Neutrophil (primary cell): ENCODE measurements around the gene CORO2A.

ENCODE experiments used
- H3K27ac ChIP-seq: fragments of 200-600 bp; sonication (generic); 2 replicates; pipeline ENCODE4 v1.5.1; 2016; ENCODE audit warnings: mild to moderate bottlenecking, moderate library complexity
- H3K27me3 ChIP-seq: fragments of 200-600 bp; sonication (generic); 2 replicates; pipeline ENCODE4 v1.6.0; 2016; ENCODE audit warnings: mild to moderate bottlenecking
- H3K36me3 ChIP-seq: fragments of 200-600 bp; sonication (generic); 2 replicates; pipeline ENCODE4 v1.5.1; 2017
- H3K4me1 ChIP-seq, 2 experiments: fragments of 200-600 bp in 1 of 2; sonication (generic) in 1 of 2; 1 replicate in 1 of 2; 2 replicates in 1 of 2; pipeline versions ENCODE4 v1.5.1 to v1.6.1; 2013 to 2016; ENCODE audit warnings: low read depth in 1 of 2, low read length in 1 of 2, mild to moderate bottlenecking in 1 of 2, moderate library complexity in 1 of 2; ENCODE audit not compliant: control insufficient read depth in 1 of 2, insufficient read depth in 1 of 2
- H3K4me3 ChIP-seq, 2 experiments: fragments of 200-600 bp in 1 of 2; sonication (generic) in 1 of 2; 1 replicate in 1 of 2; 2 replicates in 1 of 2; pipeline ENCODE4 v1.5.1; 2013 to 2016; ENCODE audit warnings: low read depth in 1 of 2, low read length in 1 of 2, mild to moderate bottlenecking in 1 of 2, moderate library complexity in 1 of 2
- H3K9me3 ChIP-seq: fragments of 200-600 bp; sonication (generic); 2 replicates; pipeline ENCODE4 v1.5.1; 2016
- CTCF ChIP-seq: fragments of 200-600 bp; sonication (generic); IDR thresholded peaks from 2 replicates; pipeline ENCODE4 v1.5.1; 2016; ENCODE audit warnings: antibody characterized with exemption

CORO2A gene

DNA sequence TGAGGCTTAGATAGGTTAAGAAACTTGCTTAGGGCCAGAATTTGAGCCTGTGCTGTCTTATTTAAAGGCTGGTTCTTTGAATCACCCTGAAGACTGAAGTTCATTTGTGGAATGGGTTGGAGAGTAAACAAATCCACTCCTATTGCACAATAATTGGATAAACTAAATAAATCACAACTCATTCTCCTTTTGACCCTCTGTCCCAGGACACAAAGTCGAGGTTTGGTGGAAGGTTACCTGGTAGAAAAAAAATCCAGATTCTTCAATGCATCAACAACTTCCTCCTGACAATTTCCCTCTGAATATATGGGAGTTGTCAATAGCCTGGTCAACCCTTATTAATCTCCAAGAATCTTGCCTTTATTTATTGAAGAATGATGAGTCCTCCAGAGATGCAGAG lies 34.1 kb upstream of the CORO2A start:
- Histone ChIP-seq H3K27ac (no peak overlapping the region), H3K36me3 (peaks cover 68% of the 10 kb centered on the region)

GRCh38 chr9:98225015-98225442 lies 32.6 kb upstream of the CORO2A start:
- Histone ChIP-seq H3K27me3 (no peaks in the 10 kb centered on the region), H3K27ac (no peak overlapping the region), H3K4me1 (peaks cover 27 to 32% of the 10 kb centered on the region in 2 experiments), H3K4me3 (no peak overlapping the region), H3K36me3 (peaks cover 78% of the 10 kb centered on the region), H3K9me3 (no peaks in the 10 kb centered on the region)
- no peak for TF ChIP-seq CTCF

More for the DNA sequence above, 34.1 kb upstream of the CORO2A start:
- no peaks in the 10 kb centered on the region for H3K9me3 ChIP-seq
- H3K4me1 ChIP-seq: peaks cover 42 to 47% of the 10 kb centered on the region in 2 experiments
- H3K4me3 ChIP-seq: no peak overlapping the region
- H3K27me3 ChIP-seq: no peaks in the 10 kb centered on the region
- no peak for TF ChIP-seq CTCF

GRCh38 chr9:98222885-98223691 lies 30.7 kb upstream of the CORO2A start:
- no peaks in the 10 kb centered on the region for H3K27me3 ChIP-seq
- H3K9me3 ChIP-seq: no peaks in the 10 kb centered on the region
- H3K4me1 ChIP-seq: peaks cover 9 to 13% of the 10 kb centered on the region in 2 experiments
- TF ChIP-seq CTCF: no peak
- peaks cover 88% of the 10 kb centered on the region for H3K36me3 ChIP-seq
- no peak overlapping the region for H3K4me3 ChIP-seq
- peak overlapping the region; percentile 52 for H3K27ac ChIP-seq

GRCh38 chr9:98220911-98221310 lies 28.5 kb upstream of the CORO2A start:
- H3K27ac ChIP-seq: no peak overlapping the region

DNA sequence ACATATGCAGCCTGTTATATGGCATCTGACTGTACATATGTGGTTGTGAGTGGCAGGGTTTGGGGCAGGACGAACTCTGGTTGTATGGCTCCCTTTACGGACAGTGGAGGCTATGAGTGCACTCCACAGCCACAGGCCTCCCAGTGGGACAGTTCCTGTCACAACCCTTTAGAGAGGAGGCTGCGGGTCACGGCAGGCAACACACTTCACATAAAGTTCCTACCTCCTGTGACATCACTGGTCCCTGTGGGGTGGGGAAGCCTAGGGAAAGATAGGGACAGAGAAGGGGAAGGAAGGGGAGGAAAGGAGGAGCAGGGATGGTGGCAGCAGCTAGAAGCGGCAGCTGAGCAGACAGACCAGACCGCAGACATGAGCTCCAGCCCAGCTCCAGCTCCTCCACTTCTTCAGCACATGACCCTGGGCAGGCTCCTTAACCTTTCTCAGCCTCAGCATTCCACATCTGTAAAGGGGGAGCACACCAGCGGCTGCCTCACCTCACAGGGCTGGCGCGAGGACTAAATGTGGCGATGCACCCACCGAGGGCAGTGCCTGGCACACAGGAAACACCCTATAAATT lies 27.4 kb upstream of the CORO2A start:
- H3K27ac ChIP-seq: no peak overlapping the region
- H3K9me3 ChIP-seq: no peaks in the 10 kb centered on the region
- H3K27me3 ChIP-seq: no peaks in the 10 kb centered on the region
- peaks cover 90% of the 10 kb centered on the region for H3K36me3 ChIP-seq
- TF ChIP-seq CTCF: no peak
- H3K4me3 ChIP-seq: no peak overlapping the region
- H3K4me1 ChIP-seq: peaks cover 8 to 11% of the 10 kb centered on the region in 2 experiments

More at GRCh38 chr9:98220911-98221310, 28.5 kb upstream of the CORO2A start:
- H3K36me3 ChIP-seq: peaks cover 90% of the 10 kb centered on the region
- no peak for TF ChIP-seq CTCF
- H3K9me3 ChIP-seq: no peaks in the 10 kb centered on the region
- H3K27me3 ChIP-seq: no peaks in the 10 kb centered on the region
- H3K4me3 ChIP-seq: no peak overlapping the region
- H3K4me1 ChIP-seq: peaks cover 8 to 11% of the 10 kb centered on the region in 2 experiments
